ENCODE measurements around the gene PTPRG. TPM values are rescaled to one million over a fixed set of nuclear protein-coding genes. Genes with fewer than 3 reads are reported as not detected.

The PTPRG gene
- total and polyA plus RNA-seq, 4 donors: 3.6 to 35.6 (median 8.1) TPM

DNA sequence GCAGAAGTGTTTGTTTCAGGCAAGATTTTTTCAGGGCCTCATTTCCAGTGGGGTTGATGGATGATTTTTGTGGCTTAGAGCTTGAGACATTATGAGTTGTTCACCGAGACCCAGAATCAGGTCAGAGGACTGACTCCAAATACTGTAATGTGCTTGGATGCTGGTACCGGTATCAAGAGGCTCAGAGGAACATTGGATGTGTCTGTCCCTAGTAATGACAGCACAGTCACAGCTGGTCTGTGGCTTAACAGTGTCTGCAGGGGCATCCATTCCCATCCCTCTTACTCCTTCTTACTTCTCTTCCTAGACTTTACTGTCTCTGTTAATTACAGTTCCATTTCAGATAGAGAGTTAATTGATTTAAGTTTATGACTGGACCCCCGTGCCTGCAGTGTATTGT lies 107.8 kb downstream of the PTPRG start (continued):
- TF ChIP-seq GABPA (IDR thresholded peaks at IDR 0.05 in 1 of 2, conservative IDR thresholded peaks at IDR 0.05 in 1 of 2) (no peak), HNF4A (conservative IDR thresholded peaks at IDR 0.05) (no peak), HNF4G (IDR thresholded peaks at IDR 0.05) (no peak), TAF1 (conservative IDR thresholded peaks at IDR 0.05) (no peak), YY1 (IDR thresholded peaks at IDR 0.05) (no peak), FOXA2 (IDR thresholded peaks at IDR 0.05) (no peak), EGR1 (IDR thresholded peaks at IDR 0.05; ENCODE audit: low read depth in 2 of 2) (no peak), SP1 (IDR thresholded peaks at IDR 0.05) (no peak)
- TF ChIP-seq, protein P1, sequence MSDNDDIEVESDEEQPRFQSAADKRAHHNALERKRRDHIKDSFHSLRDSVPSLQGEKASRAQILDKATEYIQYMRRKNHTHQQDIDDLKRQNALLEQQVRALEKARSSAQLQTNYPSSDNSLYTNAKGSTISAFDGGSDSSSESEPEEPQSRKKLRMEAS (IDR thresholded peaks at IDR 0.05): no peak

DNA sequence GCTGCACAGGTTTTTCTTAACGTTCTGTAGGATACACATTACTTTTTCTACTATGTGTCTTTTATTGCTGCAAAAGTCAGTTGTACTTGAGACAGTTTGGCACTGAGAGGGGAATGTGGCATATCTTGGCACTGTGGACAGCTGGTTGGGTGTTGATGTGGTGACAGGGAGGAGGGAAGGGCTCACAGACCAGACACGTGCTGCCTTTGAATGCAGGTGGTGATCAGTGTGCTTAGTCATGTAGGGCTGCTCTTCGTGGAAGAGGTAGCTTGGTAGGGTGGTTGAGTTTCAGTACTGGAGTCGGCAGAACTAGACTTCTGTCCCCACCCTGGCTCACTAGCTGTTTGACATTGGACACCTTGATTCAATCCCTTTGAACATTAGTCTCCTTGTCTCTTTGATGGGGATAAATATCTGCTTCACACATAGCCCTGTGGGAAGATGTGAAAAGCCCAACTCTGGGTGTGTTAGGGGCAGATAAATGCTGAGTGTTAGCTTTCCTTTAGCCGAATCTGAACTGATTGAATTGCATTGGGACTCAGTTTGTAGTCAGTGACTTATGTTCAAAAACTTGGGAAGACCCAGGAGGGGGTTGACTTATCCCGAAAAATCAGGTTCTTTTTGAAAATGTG lies 108.4 kb downstream of the PTPRG start:
- no peak for DNase-seq (ENCODE audit: low spot score)
- H3K9ac ChIP-seq (ENCODE audit: low read depth in 1 of 2, low read length in 2 of 2): no peak overlapping the region
- TF ChIP-seq HNF4A (conservative IDR thresholded peaks at IDR 0.05) (no peak), JUND (IDR thresholded peaks at IDR 0.05) (no peak), HNF4G (IDR thresholded peaks at IDR 0.05) (no peak), FOXA1 (IDR thresholded peaks at IDR 0.05) (no peak), RAD21 (IDR thresholded peaks at IDR 0.05) (no peak), CTCF (IDR thresholded peaks at IDR 0.05; ENCODE audit: low read depth, low read length, missing input control) (no peak), ZBTB33 (IDR thresholded peaks at IDR 0.05) (no peak), TAF1 (conservative IDR thresholded peaks at IDR 0.05) (no peak), NR2F2 (IDR thresholded peaks at IDR 0.05) (no peak), EGR1 (IDR thresholded peaks at IDR 0.05; ENCODE audit: low read depth in 2 of 2) (no peak)
- TF ChIP-seq, protein P2, sequence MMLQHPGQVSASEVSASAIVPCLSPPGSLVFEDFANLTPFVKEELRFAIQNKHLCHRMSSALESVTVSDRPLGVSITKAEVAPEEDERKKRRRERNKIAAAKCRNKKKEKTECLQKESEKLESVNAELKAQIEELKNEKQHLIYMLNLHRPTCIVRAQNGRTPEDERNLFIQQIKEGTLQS (IDR thresholded peaks at IDR 0.05): no peak
- TF ChIP-seq, protein P3, sequence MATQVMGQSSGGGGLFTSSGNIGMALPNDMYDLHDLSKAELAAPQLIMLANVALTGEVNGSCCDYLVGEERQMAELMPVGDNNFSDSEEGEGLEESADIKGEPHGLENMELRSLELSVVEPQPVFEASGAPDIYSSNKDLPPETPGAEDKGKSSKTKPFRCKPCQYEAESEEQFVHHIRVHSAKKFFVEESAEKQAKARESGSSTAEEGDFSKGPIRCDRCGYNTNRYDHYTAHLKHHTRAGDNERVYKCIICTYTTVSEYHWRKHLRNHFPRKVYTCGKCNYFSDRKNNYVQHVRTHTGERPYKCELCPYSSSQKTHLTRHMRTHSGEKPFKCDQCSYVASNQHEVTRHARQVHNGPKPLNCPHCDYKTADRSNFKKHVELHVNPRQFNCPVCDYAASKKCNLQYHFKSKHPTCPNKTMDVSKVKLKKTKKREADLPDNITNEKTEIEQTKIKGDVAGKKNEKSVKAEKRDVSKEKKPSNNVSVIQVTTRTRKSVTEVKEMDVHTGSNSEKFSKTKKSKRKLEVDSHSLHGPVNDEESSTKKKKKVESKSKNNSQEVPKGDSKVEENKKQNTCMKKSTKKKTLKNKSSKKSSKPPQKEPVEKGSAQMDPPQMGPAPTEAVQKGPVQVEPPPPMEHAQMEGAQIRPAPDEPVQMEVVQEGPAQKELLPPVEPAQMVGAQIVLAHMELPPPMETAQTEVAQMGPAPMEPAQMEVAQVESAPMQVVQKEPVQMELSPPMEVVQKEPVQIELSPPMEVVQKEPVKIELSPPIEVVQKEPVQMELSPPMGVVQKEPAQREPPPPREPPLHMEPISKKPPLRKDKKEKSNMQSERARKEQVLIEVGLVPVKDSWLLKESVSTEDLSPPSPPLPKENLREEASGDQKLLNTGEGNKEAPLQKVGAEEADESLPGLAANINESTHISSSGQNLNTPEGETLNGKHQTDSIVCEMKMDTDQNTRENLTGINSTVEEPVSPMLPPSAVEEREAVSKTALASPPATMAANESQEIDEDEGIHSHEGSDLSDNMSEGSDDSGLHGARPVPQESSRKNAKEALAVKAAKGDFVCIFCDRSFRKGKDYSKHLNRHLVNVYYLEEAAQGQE (IDR thresholded peaks at IDR 0.05): no peak
- WGBS: 75% methylated on average over 6 of the region's 6 CpGs
- no peaks in the 10 kb centered on the region for H3K9me3 ChIP-seq (ENCODE audit: control insufficient read depth in 4 of 4, low read length in 3 of 4)
- H3K27ac ChIP-seq (ENCODE audit: low read depth in 1 of 2, low read length in 2 of 2): no peak overlapping the region
- H3K27me3 ChIP-seq (ENCODE audit: control insufficient read depth in 4 of 4, insufficient read depth in 4 of 4, low read length in 3 of 4): no peaks in the 10 kb centered on the region
- no peak overlapping the region for H3K4me3 ChIP-seq (ENCODE audit: low read depth in 1 of 3, low read length in 3 of 3)
- peaks cover 2 to 19% (median 11%) of the 10 kb centered on the region in 4 donors for H3K4me1 ChIP-seq (ENCODE audit: control insufficient read depth in 4 of 4, insufficient read depth in 4 of 4, low read length in 3 of 4)
- no peaks in the 10 kb centered on the region for H3K36me3 ChIP-seq (ENCODE audit: control insufficient read depth in 4 of 4, insufficient read depth in 3 of 4, low read depth in 1 of 4, low read length in 3 of 4)

All from liver (tissue), 9 donors.